PC-3 (cell line): ENCODE measurements around the gene GPR132.

Experiments
- CTCF ChIP-seq: fragments of 300-600 bp; sonication (generic); conservative IDR thresholded peaks from 2 replicates; pipeline ENCODE4 v1.5.1; 2017; ENCODE audit warnings: antibody characterized with exemption, low read depth, mild to moderate bottlenecking, low read length
- EZH2 ChIP-seq: fragments of 300-600 bp; sonication (generic); IDR thresholded peaks from one replicate; pipeline ENCODE4 v1.6.1; 2017; ENCODE audit warnings: antibody characterized with exemption, mild to moderate bottlenecking, low read length; ENCODE audit not compliant: unreplicated experiment

GRCh38 chr14:105056303-105056831 is 8.9 kb downstream of the GPR132 start:
- TF ChIP-seq CTCF (no peak), EZH2 (no peak)
